Subcutaneous adipose tissue (tissue), 4 donors: ENCODE data around the gene HOXA5. TPM values are rescaled to one million over a fixed set of nuclear protein-coding genes. Genes with fewer than 3 reads are reported as not detected.

Source experiments
- CTCF ChIP-seq: fragments of 450-650 bp; IDR thresholded peaks from one replicate; pipeline ENCODE4 v1.5.1; 2016; ENCODE audit warnings: low read depth, mild to moderate bottlenecking, control low read depth, antibody characterized with exemption, moderate library complexity
- total RNA-seq, 4 donors: library from RNA; depleted of rRNA; stranded (reverse); fragments of >200 nt; gene quantifications; one replicate each; pipeline ENCODE4 v1.1.0, GENCODE V29; 2016

Gene HOXA5
- total RNA-seq, 4 donors from 2014 or later, result 2.9 to 6.4 (median 4.7) TPM

DNA sequence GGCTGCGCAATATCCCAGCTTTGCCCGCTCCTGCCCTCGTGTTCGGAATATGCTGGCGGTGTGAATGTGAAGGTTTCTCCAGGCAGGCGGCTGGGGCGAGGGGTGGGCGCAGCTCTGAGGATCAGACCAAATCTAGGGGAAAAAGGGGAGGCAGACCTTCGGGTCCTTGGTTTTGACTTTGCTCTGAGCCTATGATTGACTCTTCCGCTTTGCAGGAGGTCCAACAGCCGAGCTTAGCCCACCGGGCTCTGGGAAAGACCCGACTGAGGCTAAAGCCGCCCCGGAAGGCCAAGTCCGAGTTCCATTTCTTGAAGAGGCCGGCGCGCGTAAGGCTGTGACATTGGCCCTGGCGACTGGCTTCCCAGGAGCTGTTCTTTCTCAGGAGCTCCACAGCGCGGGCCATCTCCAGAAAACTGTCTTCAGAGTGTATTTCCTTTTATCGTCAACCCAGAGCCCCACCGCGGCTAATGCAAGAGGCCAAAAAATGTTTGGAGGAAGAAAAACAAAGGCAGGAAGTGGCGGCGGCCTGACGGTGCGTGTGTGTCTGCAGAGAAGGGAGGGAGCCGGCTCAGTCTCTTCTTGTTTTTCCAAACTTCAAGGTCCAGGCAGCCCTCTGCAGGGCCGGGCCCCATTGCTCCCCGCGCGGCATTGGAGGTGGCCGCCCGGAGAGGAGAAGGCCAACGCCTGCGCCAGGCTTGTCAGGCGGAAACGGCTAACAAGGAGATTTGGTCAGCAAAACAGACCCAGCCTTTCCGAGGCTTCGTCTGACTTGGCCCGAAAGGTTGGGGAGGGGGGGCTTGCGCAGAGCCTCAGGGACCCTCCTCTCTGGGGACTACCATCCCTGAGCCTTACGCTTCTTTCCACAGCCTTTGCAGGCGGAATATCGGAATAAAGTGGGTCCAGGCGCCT, 45.2 kb upstream of the HOXA5 start:
- TF ChIP-seq CTCF, result no peak

- no peak for TF ChIP-seq CTCF
These were observed 44.2 kb upstream of the HOXA5 start for GRCh38 chr7:27187475-27188385.

DNA sequence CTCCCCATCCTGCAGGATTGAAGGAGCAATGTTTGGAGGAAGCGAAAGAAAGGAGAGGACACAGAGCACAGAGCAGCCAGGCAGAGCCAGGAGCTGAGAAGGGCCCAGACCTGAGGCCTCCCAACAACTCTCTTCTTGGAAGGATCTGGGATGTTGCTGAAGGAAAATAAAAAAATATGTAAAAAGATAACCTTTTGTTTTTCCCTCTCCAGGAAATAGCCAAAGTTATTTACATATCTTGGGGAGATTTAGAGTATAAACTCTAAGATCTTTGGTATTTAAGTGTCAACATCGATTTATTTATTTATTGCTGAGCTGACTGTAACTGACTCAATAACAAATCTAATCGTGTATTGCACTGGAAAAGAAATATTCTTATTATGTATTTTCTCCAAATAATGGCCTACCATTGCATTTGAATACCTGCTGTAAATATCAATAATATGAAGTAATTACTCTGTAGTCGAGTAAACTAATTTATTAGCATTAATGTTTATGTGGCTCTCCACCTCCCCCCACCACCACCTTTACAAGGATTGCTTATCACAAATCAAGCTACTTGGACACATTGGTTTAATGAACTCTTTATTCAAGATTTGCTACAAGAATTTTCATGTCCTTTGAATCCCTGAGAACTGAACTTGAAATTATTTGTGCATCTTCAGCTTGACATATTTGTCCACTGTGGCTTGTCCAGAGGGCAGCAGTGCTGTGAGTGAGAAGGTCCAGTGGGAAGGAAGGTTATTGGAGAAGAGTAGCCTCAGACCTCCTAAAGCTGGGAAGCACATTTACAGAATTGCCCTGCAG, 43.4 kb upstream of the HOXA5 start:
- TF ChIP-seq CTCF, result no peak

GRCh38 chr7:27185854-27186667, 42.6 kb upstream of the HOXA5 start:
- no peak for TF ChIP-seq CTCF

DNA sequence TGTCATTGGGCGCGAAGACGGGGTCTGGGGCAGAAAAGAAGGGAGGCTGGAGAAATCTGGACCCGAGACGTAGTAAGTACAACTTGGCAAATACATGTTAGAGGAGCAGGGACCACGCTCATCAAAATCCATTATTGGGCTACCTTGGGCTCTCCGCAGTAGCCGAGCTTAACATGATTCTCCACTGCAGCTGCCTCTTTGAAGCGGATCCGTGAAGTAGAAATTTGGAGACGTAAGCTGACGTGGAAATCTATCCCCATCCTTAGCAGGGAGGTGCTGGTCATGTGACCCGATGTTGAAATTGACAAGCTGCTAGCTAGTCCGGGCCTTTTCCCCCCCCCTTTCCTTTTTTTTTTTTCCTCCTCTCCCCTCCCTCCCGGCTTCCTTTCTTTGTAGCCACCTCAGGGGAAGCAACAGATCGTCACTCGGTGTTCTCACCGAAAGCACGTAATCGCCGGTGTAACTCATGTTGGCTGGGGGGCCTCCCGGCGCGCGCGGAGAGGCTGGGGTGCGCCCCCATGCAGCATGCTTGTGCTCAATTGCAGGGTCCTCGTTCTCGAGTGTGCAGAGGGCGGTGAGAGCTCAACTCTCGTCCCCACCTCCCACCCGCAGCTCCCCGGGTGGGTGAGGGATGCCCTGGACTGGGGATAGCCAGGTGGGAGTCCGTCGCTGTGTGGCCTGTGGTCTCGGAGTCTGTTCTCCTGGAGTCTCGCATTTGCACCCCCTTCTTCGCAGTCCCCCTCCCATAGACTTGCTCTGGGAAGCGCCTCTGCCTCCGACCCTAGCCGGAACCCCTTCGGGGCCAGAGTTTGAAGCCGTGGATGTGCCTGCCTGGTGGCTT, 41.8 kb upstream of the HOXA5 start, which contains the start of gene HOXA11:
HOXA11 (minus strand) TSS at position 220 of the 841 bp plus-strand sequence; CDS start at position 132, 88 bp downstream.
- TF ChIP-seq CTCF, result no peak
